ENCODE measurements around the gene SLIT1.

Gene SLIT1

GRCh38 chr10:97200616-97201015, 14.9 kb upstream of the SLIT1 start:
- Histone ChIP-seq H3K27ac (replicated peaks; ENCODE audit: low read length) (no peak overlapping the region), H2AFZ (ENCODE audit: low read length) (no peak overlapping the region), H2BK12ac (ENCODE audit: low read length) (no peak overlapping the region), H2BK120ac (ENCODE audit: low read depth, low read length) (no peak overlapping the region), H3K18ac (ENCODE audit: low read length) (no peak overlapping the region), H3K4me2 (ENCODE audit: insufficient read depth, low read length, poor library complexity, severe bottlenecking) (no peak overlapping the region), H3K36me3 (replicated peaks in 1 of 2; ENCODE audit: control insufficient read depth in 2 of 2, insufficient read depth in 2 of 2, low read length in 2 of 2) (no peaks in the 10 kb centered on the region), H2BK15ac (ENCODE audit: low read length) (no peak overlapping the region), H3K4me3 (ENCODE audit: low read length in 2 of 2) (no peak overlapping the region), H4K8ac (ENCODE audit: low read depth, low read length) (no peak overlapping the region), H3K9ac (ENCODE audit: low read depth, low read length, poor library complexity) (no peak overlapping the region), H2BK5ac (ENCODE audit: low read length) (no peak overlapping the region), H3K27me3 (ENCODE audit: control insufficient read depth in 3 of 3, insufficient read depth in 3 of 3, low read depth in 1 of 3, low read length in 3 of 3) (peaks cover 5 to 31% (median 13%) of the 10 kb centered on the region in 3 experiments), H2AK5ac (ENCODE audit: low read depth, low read length) (no peak overlapping the region), H3K79me1 (ENCODE audit: low read depth, low read length) (no peaks in the 10 kb centered on the region), H3K23ac (ENCODE audit: low read depth, low read length, poor library complexity) (no peak overlapping the region), H4K91ac (ENCODE audit: low read depth, low read length, poor library complexity) (no peak overlapping the region), H3K9me3 (replicated peaks in 1 of 2; ENCODE audit: control insufficient read depth in 2 of 2, insufficient read depth in 1 of 2, low read depth in 1 of 2, low read length in 2 of 2) (peaks cover 2 to 6% of the 10 kb centered on the region in 2 donors), H3K14ac (ENCODE audit: low read length) (no peak overlapping the region), H3K4ac (ENCODE audit: low read length) (no peak overlapping the region), H3K4me1 (ENCODE audit: control insufficient read depth in 2 of 2, insufficient read depth in 1 of 2, low read depth in 1 of 2, low read length in 2 of 2) (peaks cover 3% of the 10 kb centered on the region in 2 donors)
- no peak for DNase-seq (ENCODE audit: low spot score)
- WGBS, 2 donors (ENCODE audit: extremely low coverage in 2 of 2, insufficient read length in 2 of 2, insufficient replicate concordance in 1 of 2): no CpG with 5 or more reads among the region's 6 CpGs

GRCh38 chr10:97199152-97199551, 13.4 kb upstream of the SLIT1 start:
- H3K27ac ChIP-seq (replicated peaks; ENCODE audit: low read length): no peak overlapping the region
- peaks cover 2 to 5% of the 10 kb centered on the region in 2 donors for H3K4me1 ChIP-seq (ENCODE audit: control insufficient read depth in 2 of 2, insufficient read depth in 1 of 2, low read depth in 1 of 2, low read length in 2 of 2)
- H3K36me3 ChIP-seq (replicated peaks in 1 of 2; ENCODE audit: control insufficient read depth in 2 of 2, insufficient read depth in 2 of 2, low read length in 2 of 2): no peaks in the 10 kb centered on the region
- no peak overlapping the region for H3K4me2 ChIP-seq (ENCODE audit: insufficient read depth, low read length, poor library complexity, severe bottlenecking)
- no peak overlapping the region for H4K8ac ChIP-seq (ENCODE audit: low read depth, low read length)
- H2BK15ac ChIP-seq (ENCODE audit: low read length): no peak overlapping the region
- H3K14ac ChIP-seq (ENCODE audit: low read length): no peak overlapping the region
- H3K4ac ChIP-seq (ENCODE audit: low read length): no peak overlapping the region
- no peak overlapping the region for H2BK12ac ChIP-seq (ENCODE audit: low read length)
- no peak overlapping the region for H2BK5ac ChIP-seq (ENCODE audit: low read length)
- no peak overlapping the region for H3K23ac ChIP-seq (ENCODE audit: low read depth, low read length, poor library complexity)
- DNase-seq (ENCODE audit: low spot score): no peak
- peaks cover 0 to 6% of the 10 kb centered on the region in 2 donors for H3K9me3 ChIP-seq (replicated peaks in 1 of 2; ENCODE audit: control insufficient read depth in 2 of 2, insufficient read depth in 1 of 2, low read depth in 1 of 2, low read length in 2 of 2)
- peaks cover 5 to 35% (median 16%) of the 10 kb centered on the region in 3 experiments for H3K27me3 ChIP-seq (ENCODE audit: control insufficient read depth in 3 of 3, insufficient read depth in 3 of 3, low read depth in 1 of 3, low read length in 3 of 3)
- H2BK120ac ChIP-seq (ENCODE audit: low read depth, low read length): no peak overlapping the region
- no peak overlapping the region for H3K4me3 ChIP-seq (ENCODE audit: low read length in 2 of 2)
- no peak overlapping the region for H3K9ac ChIP-seq (ENCODE audit: low read depth, low read length, poor library complexity)
- no peak overlapping the region for H3K18ac ChIP-seq (ENCODE audit: low read length)
- no peak overlapping the region for H2AFZ ChIP-seq (ENCODE audit: low read length)
- H2AK5ac ChIP-seq (ENCODE audit: low read depth, low read length): no peak overlapping the region
- H4K91ac ChIP-seq (ENCODE audit: low read depth, low read length, poor library complexity): no peak overlapping the region
- no CpG with 5 or more reads among the region's 3 CpGs for WGBS, 2 donors (ENCODE audit: extremely low coverage in 2 of 2, insufficient read length in 2 of 2, insufficient replicate concordance in 1 of 2)
- H3K79me1 ChIP-seq (ENCODE audit: low read depth, low read length): no peaks in the 10 kb centered on the region

GRCh38 chr10:97197030-97197500, 11.3 kb upstream of the SLIT1 start:
- H3K27ac ChIP-seq (replicated peaks; ENCODE audit: low read length): no peak overlapping the region
- H3K4me3 ChIP-seq (ENCODE audit: low read length in 2 of 2): no peak overlapping the region
- no peak overlapping the region for H2BK120ac ChIP-seq (ENCODE audit: low read depth, low read length)
- no peak overlapping the region for H2AK5ac ChIP-seq (ENCODE audit: low read depth, low read length)
- H4K8ac ChIP-seq (ENCODE audit: low read depth, low read length): no peak overlapping the region
- H3K79me1 ChIP-seq (ENCODE audit: low read depth, low read length): no peaks in the 10 kb centered on the region
- H3K4ac ChIP-seq (ENCODE audit: low read length): no peak overlapping the region
- H3K4me2 ChIP-seq (ENCODE audit: insufficient read depth, low read length, poor library complexity, severe bottlenecking): no peak overlapping the region
- peaks cover 5 to 51% (median 16%) of the 10 kb centered on the region in 3 experiments for H3K27me3 ChIP-seq (ENCODE audit: control insufficient read depth in 3 of 3, insufficient read depth in 3 of 3, low read depth in 1 of 3, low read length in 3 of 3)
- no peak overlapping the region for H3K14ac ChIP-seq (ENCODE audit: low read length)
- H2BK15ac ChIP-seq (ENCODE audit: low read length): no peak overlapping the region
- no peak overlapping the region for H2AFZ ChIP-seq (ENCODE audit: low read length)
- no peak overlapping the region for H2BK5ac ChIP-seq (ENCODE audit: low read length)
- no peak overlapping the region for H4K91ac ChIP-seq (ENCODE audit: low read depth, low read length, poor library complexity)
- H3K36me3 ChIP-seq (replicated peaks in 1 of 2; ENCODE audit: control insufficient read depth in 2 of 2, insufficient read depth in 2 of 2, low read length in 2 of 2): no peaks in the 10 kb centered on the region
- no peak for DNase-seq (ENCODE audit: low spot score)
- no peak overlapping the region for H3K23ac ChIP-seq (ENCODE audit: low read depth, low read length, poor library complexity)
- H3K9me3 ChIP-seq (replicated peaks in 1 of 2; ENCODE audit: control insufficient read depth in 2 of 2, insufficient read depth in 1 of 2, low read depth in 1 of 2, low read length in 2 of 2): peaks cover 0 to 2% of the 10 kb centered on the region in 2 donors
- H3K9ac ChIP-seq (ENCODE audit: low read depth, low read length, poor library complexity): no peak overlapping the region
- no CpG with 5 or more reads among the region's 7 CpGs for WGBS, 2 donors (ENCODE audit: extremely low coverage in 2 of 2, insufficient read length in 2 of 2, insufficient replicate concordance in 1 of 2)
- peaks cover 2 to 6% of the 10 kb centered on the region in 2 donors for H3K4me1 ChIP-seq (ENCODE audit: control insufficient read depth in 2 of 2, insufficient read depth in 1 of 2, low read depth in 1 of 2, low read length in 2 of 2)
- H3K18ac ChIP-seq (ENCODE audit: low read length): no peak overlapping the region
- H2BK12ac ChIP-seq (ENCODE audit: low read length): no peak overlapping the region

- H2BK5ac ChIP-seq (ENCODE audit: low read length): no peak overlapping the region
- no peaks in the 10 kb centered on the region for H3K36me3 ChIP-seq (replicated peaks in 1 of 2; ENCODE audit: control insufficient read depth in 2 of 2, insufficient read depth in 2 of 2, low read length in 2 of 2)
- H3K4ac ChIP-seq (ENCODE audit: low read length): no peak overlapping the region
- peak overlapping the region; percentile 80 for H2AFZ ChIP-seq (ENCODE audit: low read length)
- no peak overlapping the region for H2BK12ac ChIP-seq (ENCODE audit: low read length)
- no peaks in the 10 kb centered on the region for H3K79me1 ChIP-seq (ENCODE audit: low read depth, low read length)
- no peak overlapping the region for H2AK5ac ChIP-seq (ENCODE audit: low read depth, low read length)
- H3K23ac ChIP-seq (ENCODE audit: low read depth, low read length, poor library complexity): no peak overlapping the region
- peak overlapping the region; percentile 30 to 70 for H3K4me3 ChIP-seq (ENCODE audit: low read length in 2 of 2)
- no peak overlapping the region for H3K27ac ChIP-seq (replicated peaks; ENCODE audit: low read length)
- no peak overlapping the region for H4K91ac ChIP-seq (ENCODE audit: low read depth, low read length, poor library complexity)
- no peak overlapping the region for H3K14ac ChIP-seq (ENCODE audit: low read length)
- peaks cover 2 to 7% of the 10 kb centered on the region in 2 donors for H3K4me1 ChIP-seq (ENCODE audit: control insufficient read depth in 2 of 2, insufficient read depth in 1 of 2, low read depth in 1 of 2, low read length in 2 of 2)
- H3K27me3 ChIP-seq (ENCODE audit: control insufficient read depth in 3 of 3, insufficient read depth in 3 of 3, low read depth in 1 of 3, low read length in 3 of 3): peaks cover 5 to 54% (median 16%) of the 10 kb centered on the region in 3 experiments
- H2BK120ac ChIP-seq (ENCODE audit: low read depth, low read length): no peak overlapping the region
- WGBS, 2 donors (ENCODE audit: extremely low coverage in 2 of 2, insufficient read length in 2 of 2, insufficient replicate concordance in 1 of 2): no CpG with 5 or more reads among the region's 56 CpGs
- H3K9me3 ChIP-seq (replicated peaks in 1 of 2; ENCODE audit: control insufficient read depth in 2 of 2, insufficient read depth in 1 of 2, low read depth in 1 of 2, low read length in 2 of 2): peaks cover 0 to 5% of the 10 kb centered on the region in 2 donors
- no peak overlapping the region for H2BK15ac ChIP-seq (ENCODE audit: low read length)
- H4K8ac ChIP-seq (ENCODE audit: low read depth, low read length): no peak overlapping the region
- DNase-seq (ENCODE audit: low spot score): peak; percentile 71
- H3K4me2 ChIP-seq (ENCODE audit: insufficient read depth, low read length, poor library complexity, severe bottlenecking): peak overlapping the region; percentile 75
- H3K18ac ChIP-seq (ENCODE audit: low read length): peak overlapping the region; percentile 66
- H3K9ac ChIP-seq (ENCODE audit: low read depth, low read length, poor library complexity): no peak overlapping the region
These were observed 10.7 kb upstream of the SLIT1 start for GRCh38 chr10:97196223-97197029.
